GM12874 (cell line): ENCODE data around the gene FOXP4.

Source experiments
- CTCF ChIP-seq: IDR thresholded peaks from 2 replicates; pipeline ENCODE4 v1.5.1; 2011; ENCODE audit warnings: low read depth, mild to moderate bottlenecking, control low read depth, low read length, moderate library complexity; ENCODE audit not compliant: insufficient read depth

Gene FOXP4

GRCh38 chr6:41576667-41577066, 30.5 kb downstream of the FOXP4 start:
- TF ChIP-seq CTCF: no peak

GRCh38 chr6:41577356-41578216, 31.4 kb downstream of the FOXP4 start:
- TF ChIP-seq CTCF: no peak

- no peak for TF ChIP-seq CTCF
Measured at GRCh38 chr6:41578217-41579087, 32.3 kb downstream of the FOXP4 start.

GRCh38 chr6:41579088-41579610, 33.0 kb downstream of the FOXP4 start:
- no peak for TF ChIP-seq CTCF

- TF ChIP-seq CTCF: no peak
Measured at GRCh38 chr6:41580690-41581089, 34.5 kb downstream of the FOXP4 start.

- TF ChIP-seq CTCF: no peak
Measured at GRCh38 chr6:41581381-41581991, 35.3 kb downstream of the FOXP4 start.

GRCh38 chr6:41582540-41582939, 36.4 kb downstream of the FOXP4 start:
- no peak for TF ChIP-seq CTCF
